Pancreas (tissue), 10 donors: Measurements from ENCODE around the gene RASL12. TPM values are rescaled to one million over a fixed set of nuclear protein-coding genes. Genes with fewer than 3 reads are reported as not detected.

Experiments
- ATAC-seq, 4 donors: fragments of 200-7000 bp; cut with Tn5 transposase; one replicate each; pipeline versions ENCODE4 v1.8.0 to v1.9.1; 2020; ENCODE audit warnings: mild to moderate bottlenecking in 4 of 4, moderate library complexity in 4 of 4
- DNase-seq, 6 donors: peaks; one replicate each; pipeline ENCODE4 v3.0.0-alpha.2; 2020
- FAIRE-seq: peaks from 2 replicates; lab custom pipeline; 2012; peaks lifted over from hg19 to GRCh38; lab: Jason Lieb, UNC
- H3K27ac ChIP-seq, 4 donors: fragments of 200-600 bp; sonication (generic); 1 replicate in 3 of 4; 2 replicates in 1 of 4; pipeline versions ENCODE4 v1.5.0 to v1.8.0; 2020
- H3K27me3 ChIP-seq, 4 donors: fragments of 200-600 bp; one replicate each; pipeline ENCODE4 v1.8.0; 2021
- H3K36me3 ChIP-seq, 3 donors: fragments of 200-600 bp; sonication (generic) in 1 of 3; one replicate each; pipeline versions ENCODE4 v1.5.0 to v1.8.0; 2020 to 2021
- H3K4me1 ChIP-seq, 3 donors: fragments of 200-600 bp; one replicate each; pipeline ENCODE4 v1.8.0; 2021
- H3K4me3 ChIP-seq, 4 donors: fragments of 200-600 bp; sonication (generic) in 2 of 4; one replicate each; pipeline versions ENCODE4 v1.5.0 to v1.8.0; 2020 to 2021
- H3K9me3 ChIP-seq, 4 donors: fragments of 200-600 bp; one replicate each; pipeline ENCODE4 v1.8.0; 2021
- WGBS, 2 donors: extraction: QIAGEN DNeasy Blood & Tissue Kit; methylation state at CpG; one replicate each; pipeline ENCODE4 v1.1.7; 2013; 5-methylcytosine and 5-hydroxymethylcytosine counted together
- intact Hi-C, 3 donors: fragments of 100-400 bp; cut with DNase I; formaldehyde crosslinking; loops; one replicate each; pipeline versions ENCODE4 v1.11.1 to v1.14.2; 2022
- polyA plus RNA-seq, 2 donors: library from polyadenylated mRNA; stranded (reverse); fragments of 200-250 nt; gene quantifications; one replicate each; pipeline ENCODE4 v1.2.3, GENCODE V29; 2013
- total RNA-seq, 6 donors: library from RNA; stranded (reverse); fragmentation: NEBNext Ultra II Directional in 4 of 6; extraction: Animal tissue kit (Norgen Biotek cat#: 25700) in 4 of 6; gene quantifications; one replicate each; pipeline versions ENCODE4 v1.2.1 to v1.2.4, GENCODE V29; 2021 to 2023
- TF ChIP-seq, protein P1 (sequence below), 4 donors: fragments of 200-600 bp; sonication (generic) in 3 of 4; IDR thresholded peaks; one replicate each; pipeline versions ENCODE4 v1.5.0 to v1.8.0; 2021; ENCODE audit warnings: antibody characterized with exemption in 4 of 4
- donor health status: healthy with polysubstance abuse.
- donor health status: DM: no; HTN: no; CAD: no; lungs with moderate emphysema.
- donor health status: DM: no; HTN: no; CAD: no.
- donor health status: control.
- donor health status: control.
- donor health status: Bipolar disorder and iron deficiency.
- donor health status: DM: yes; HTN: yes; CAD: no.
- donor health status: DM: no; HTN: no; CAD: no.
- donor health status: DM: no; HTN: no; CAD: no.
- donor health status: DM: yes; HTN: yes; CAD: no.

Gene RASL12
- total and polyA plus RNA-seq, 8 donors: 0.28 to 4.2 (median 1.7) TPM

DNA sequence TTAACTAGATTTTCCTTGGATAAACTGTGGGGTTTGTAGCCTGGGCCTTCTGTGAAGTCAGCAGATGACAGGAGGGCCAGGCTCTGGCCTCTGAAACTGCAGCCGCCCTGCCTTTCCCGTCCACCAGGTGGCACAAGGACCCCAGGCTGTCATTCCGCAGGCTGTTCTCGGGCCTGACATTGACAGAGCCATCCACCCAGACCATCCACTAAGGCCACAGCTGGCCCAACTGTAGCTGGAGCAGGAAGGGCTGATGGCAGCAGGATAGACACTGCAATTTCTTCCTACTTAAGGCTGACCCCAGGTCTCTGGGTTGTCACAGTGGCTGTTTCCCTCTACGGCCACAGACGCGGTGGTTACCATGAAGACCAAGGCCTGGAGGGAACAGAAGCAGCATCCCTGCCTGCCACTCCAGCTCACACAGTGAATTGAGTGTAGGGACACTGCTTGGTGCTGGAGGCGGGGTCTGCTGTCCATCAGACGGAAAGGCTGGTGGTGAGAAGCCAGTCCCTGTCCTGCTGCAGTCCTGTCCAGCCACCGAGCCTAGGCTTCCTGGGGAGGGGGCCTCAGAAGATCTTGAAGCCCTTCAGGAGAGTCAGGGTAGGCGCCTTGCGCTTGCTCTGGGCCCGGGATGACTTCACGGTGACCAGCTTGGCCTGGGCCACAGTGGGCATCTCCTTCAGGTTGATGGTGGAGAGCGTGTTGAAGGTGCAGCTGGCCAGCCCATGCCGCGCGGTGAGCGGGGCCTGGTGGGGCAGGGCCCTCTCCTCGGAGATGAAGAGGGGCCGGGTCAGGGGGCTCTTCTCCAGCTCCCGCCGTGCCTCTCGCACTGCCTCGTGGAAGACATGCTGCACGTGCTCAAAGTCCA lies 13.2 kb downstream of the RASL12 start:
- intact Hi-C loops: loop anchor here in 1 of 3 donors (10.0 kb wide), 1 partner anchor 220 kb away; no protein-coding TSS in a partner anchor
- H3K4me3 ChIP-seq: no peak overlapping the region
- H3K27me3 ChIP-seq: no peaks in the 10 kb centered on the region
- FAIRE-seq (no peak), DNase-seq (peak in 5 of 6 donors; percentile 51 to 90 (median 79)), ATAC-seq (peak; percentile 73 to 91 (median 87))
- H3K36me3 ChIP-seq: no peaks in the 10 kb centered on the region
- 63 to 73% methylated on average over 26 of the region's 26 CpGs for WGBS, 2 donors
- no peaks in the 10 kb centered on the region for H3K9me3 ChIP-seq
- H3K4me1 ChIP-seq: no peaks in the 10 kb centered on the region
- no peak overlapping the region for H3K27ac ChIP-seq
- TF ChIP-seq, protein P1, sequence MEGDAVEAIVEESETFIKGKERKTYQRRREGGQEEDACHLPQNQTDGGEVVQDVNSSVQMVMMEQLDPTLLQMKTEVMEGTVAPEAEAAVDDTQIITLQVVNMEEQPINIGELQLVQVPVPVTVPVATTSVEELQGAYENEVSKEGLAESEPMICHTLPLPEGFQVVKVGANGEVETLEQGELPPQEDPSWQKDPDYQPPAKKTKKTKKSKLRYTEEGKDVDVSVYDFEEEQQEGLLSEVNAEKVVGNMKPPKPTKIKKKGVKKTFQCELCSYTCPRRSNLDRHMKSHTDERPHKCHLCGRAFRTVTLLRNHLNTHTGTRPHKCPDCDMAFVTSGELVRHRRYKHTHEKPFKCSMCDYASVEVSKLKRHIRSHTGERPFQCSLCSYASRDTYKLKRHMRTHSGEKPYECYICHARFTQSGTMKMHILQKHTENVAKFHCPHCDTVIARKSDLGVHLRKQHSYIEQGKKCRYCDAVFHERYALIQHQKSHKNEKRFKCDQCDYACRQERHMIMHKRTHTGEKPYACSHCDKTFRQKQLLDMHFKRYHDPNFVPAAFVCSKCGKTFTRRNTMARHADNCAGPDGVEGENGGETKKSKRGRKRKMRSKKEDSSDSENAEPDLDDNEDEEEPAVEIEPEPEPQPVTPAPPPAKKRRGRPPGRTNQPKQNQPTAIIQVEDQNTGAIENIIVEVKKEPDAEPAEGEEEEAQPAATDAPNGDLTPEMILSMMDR (IDR thresholded peaks at IDR 0.05): peak; percentile 76 to 81 (median 78)

DNA sequence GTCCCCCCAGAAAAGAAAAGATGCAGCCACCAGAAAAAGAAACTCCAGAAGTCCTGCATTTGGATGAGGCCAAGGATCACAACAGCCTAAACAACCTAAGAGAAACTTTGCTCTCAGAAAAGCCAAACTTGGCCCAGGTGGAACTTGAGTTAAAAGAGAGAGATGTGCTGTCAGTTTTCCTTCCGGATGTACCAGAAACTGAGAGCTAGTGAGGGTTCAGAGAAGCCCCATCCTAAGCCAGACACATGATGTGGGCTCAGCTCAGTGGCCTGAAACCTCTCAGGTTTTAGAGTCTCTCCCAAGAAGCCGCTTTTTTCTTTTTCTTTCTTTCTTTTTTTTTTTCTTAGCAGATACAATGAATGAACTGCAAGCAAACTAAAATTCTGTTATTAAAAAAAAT lies 14.8 kb downstream of the RASL12 start:
- no peaks in the 10 kb centered on the region for H3K9me3 ChIP-seq
- H3K4me3 ChIP-seq: no peak overlapping the region
- no peaks in the 10 kb centered on the region for H3K4me1 ChIP-seq
- FAIRE-seq (no peak), ATAC-seq (no peak), DNase-seq (no peak)
- H3K27ac ChIP-seq: no peak overlapping the region
- 79 to 80% methylated on average over 2 of the region's 2 CpGs for WGBS, 2 donors
- H3K27me3 ChIP-seq: no peaks in the 10 kb centered on the region
- TF ChIP-seq, protein P1 (IDR thresholded peaks at IDR 0.05): no peak
- H3K36me3 ChIP-seq: no peaks in the 10 kb centered on the region
- intact Hi-C loops: loop anchor here in 1 of 3 donors (10.0 kb wide), 1 partner anchor 222 kb away; no protein-coding TSS in a partner anchor

DNA sequence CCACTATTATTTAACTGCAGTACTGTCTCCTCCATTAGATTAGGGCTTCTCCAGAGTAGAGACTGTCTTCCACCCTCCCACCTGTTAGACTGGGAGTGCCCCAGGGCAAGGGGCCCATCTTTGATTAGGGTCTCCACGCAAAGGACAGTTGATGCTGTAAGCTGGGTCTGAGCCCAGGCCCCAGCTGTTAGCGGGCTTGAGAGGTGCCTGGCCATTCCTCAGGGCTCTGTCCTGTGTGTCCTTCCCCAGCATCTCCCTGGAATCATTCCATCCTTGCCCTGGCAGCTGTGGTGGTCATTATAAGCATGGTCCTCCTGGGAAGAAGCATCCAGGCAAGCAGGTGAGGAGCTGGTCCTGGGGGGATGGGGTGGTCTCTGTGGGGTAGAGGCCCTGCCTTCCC lies 16.5 kb downstream of the RASL12 start:
- Histone ChIP-seq H3K9me3 (no peaks in the 10 kb centered on the region), H3K36me3 (no peaks in the 10 kb centered on the region), H3K27me3 (no peaks in the 10 kb centered on the region), H3K27ac (no peak overlapping the region), H3K4me1 (no peaks in the 10 kb centered on the region), H3K4me3 (no peak overlapping the region)
- FAIRE-seq: no peak
- WGBS, 2 donors: 64 to 65% methylated on average over 2 of the region's 2 CpGs
- ATAC-seq: no peak
- intact Hi-C loops: loop anchor here in 1 of 3 donors (10.0 kb wide), 1 partner anchor 224 kb away; no protein-coding TSS in a partner anchor
- TF ChIP-seq, protein P1 (IDR thresholded peaks at IDR 0.05): no peak
- DNase-seq: no peak

DNA sequence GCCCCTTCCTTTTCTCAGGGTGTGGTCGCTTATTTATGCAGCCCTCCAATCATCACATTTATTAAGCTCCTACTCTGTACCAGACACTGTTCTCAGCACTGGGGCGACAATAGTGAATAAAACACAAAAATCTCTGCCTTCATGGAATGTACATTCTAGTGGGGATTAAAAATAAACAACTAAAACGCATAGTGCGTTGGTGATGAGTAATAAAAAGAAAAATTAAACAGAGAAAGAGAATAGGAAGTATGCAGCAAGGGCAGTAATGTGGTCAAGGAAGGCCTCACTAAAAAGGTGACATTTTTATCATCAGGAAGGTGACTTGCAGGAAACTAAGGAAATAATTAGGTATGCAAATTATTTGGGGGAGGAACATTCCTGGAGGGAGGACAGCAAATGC lies 17.5 kb downstream of the RASL12 start:
- WGBS, 2 donors: 57 to 70% methylated on average over 4 of the region's 4 CpGs
- H3K27ac ChIP-seq: no peak overlapping the region
- DNase-seq (no peak), ATAC-seq (no peak), FAIRE-seq (no peak)
- H3K4me1 ChIP-seq: no peaks in the 10 kb centered on the region
- no peaks in the 10 kb centered on the region for H3K36me3 ChIP-seq
- H3K9me3 ChIP-seq: no peaks in the 10 kb centered on the region
- no peaks in the 10 kb centered on the region for H3K27me3 ChIP-seq
- TF ChIP-seq, protein P1 (IDR thresholded peaks at IDR 0.05): no peak
- H3K4me3 ChIP-seq: no peak overlapping the region
- intact Hi-C loops: loop anchor here in 1 of 3 donors (10.0 kb wide), 1 partner anchor 225 kb away; no protein-coding TSS in a partner anchor
